ENCODE data around the gene IL5. TPM values are rescaled to one million over a fixed set of nuclear protein-coding genes. Genes with fewer than 3 reads are reported as not detected.
"Not testable (repeated sequence)": the region's sequence is repeated elsewhere in the genome, so short reads cannot be mapped to it uniquely, and the experiment has no call there.

Gene IL5
- total RNA-seq, 1 donor from 2014 or later, result not detected

DNA sequence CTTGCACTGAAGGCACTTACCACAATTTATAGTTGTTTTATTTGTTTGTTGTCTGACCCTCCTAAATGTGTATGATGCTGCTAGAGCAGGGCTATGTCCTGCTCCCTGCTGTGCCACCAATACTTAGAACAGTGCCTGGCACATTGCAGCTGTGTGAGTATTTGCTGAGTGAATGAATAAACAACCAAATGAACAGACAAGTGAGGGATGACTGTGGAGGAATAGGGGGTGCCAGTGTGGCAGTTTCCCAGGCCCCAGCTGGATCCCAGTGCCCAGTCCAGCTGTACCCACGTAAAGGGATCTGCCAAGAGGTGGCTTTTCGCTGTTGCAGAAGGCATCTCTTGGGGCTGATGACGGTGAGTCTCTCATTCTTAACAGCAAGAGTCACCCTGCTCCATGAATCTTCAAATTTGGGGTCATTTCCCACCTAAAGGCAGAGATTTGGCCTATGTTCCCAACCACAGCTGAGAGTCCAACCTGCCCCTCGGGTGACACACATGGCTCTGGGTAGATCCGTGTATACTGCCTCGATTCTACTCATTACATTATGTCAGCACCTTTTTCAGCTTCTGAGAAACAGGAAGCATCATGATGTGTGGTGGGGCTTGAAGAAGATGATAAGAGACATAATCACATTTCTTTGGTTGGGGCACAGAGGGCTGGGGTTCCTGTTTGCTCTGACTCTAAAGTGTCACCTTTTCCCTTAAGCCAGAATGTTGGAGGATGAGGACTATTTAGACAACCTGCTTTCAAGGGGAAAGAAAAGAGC, 14.3 kb downstream of the IL5 start:
- DNase-seq, result no peak

GRCh38 chr5:132528021-132528420, 15.3 kb downstream of the IL5 start:
- no peak for DNase-seq

DNA sequence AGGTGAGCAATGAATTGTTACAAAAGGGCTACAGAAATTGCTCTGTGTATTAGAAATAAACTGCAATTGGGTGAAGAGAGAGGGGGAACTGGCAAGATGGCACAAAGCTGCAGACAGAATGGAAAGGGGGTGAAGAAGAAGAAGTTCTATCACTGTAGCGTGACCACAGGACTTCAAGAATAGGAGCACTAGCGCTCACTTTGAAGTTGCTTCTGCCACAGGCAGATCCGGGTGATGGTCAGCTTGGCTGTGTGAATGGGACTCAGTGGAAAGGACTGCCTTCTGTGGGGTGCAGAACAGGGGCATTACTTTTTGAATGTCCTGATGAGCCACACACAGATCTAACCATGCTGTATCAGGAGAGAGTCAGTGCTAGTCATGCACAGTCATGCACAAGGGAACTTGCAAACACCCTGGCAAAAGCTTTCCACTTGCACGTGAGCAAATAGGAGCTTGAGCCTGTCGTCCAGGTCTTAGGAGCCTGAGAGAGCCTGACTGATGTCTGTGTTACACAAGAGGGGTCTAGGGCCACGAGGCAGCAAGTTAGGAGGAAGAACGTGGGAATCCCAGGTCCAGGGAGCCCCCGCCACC, 16.3 kb downstream of the IL5 start:
- no peak for DNase-seq

DNA sequence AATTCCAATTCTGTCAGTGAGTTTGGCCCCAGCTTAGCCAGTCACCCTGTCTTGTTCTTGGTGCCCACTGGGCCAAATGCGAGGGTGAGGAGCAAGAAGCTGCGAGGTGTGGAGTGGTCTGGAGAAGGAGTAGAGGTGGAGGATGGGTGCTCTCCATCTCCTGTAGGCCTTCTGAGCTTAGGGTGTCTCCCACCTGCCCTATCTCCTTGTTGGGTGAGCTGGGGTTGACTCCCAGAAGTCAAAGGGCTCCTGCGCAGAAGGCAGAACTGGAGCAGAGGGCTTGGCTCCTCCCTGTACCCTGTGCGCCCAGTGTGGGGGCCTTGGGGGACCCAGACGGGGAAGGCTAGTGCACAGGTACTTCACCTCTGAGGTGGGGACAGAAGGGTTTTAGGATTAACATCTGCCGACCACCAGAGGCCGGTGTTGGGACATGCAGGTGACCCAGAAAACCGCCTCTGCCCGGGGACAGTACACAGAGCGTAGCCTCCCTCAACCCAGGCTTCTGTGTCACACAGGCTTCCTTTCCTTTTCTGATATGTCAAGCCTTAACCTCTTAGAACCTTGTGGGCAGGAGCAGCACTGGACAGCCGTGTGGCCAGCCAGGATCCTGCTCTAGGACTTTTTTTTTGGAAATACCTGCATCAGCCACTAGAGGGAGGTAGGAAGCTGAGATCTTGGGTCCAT, 16.9 kb downstream of the IL5 start:
- DNase-seq, result no peak

GRCh38 chr5:132525299-132525724, 18.0 kb downstream of the IL5 start:
- no peak for DNase-seq

GRCh38 chr5:132524877-132525276, 18.4 kb downstream of the IL5 start:
- not testable (repeated sequence) for DNase-seq

DNA sequence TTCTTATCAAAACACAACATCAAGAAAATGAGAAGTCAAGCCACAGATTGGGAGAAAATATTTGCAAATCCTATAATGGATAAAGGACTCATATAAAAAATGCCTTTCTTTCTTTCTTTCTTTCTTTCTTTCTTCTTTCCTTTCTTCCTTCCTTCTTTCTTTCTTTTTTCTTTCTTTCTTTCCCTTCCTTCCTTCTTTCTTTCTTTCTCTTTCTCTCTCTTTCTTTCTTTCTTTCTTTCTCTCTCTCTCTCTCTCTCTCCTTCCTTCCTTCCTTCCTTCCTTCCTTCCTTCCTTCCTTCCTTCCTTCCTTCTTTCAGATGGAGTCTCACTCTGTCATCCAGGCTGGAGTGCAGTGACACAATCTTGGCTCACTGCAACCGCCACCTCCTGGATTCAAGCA, 21.3 kb downstream of the IL5 start:
- DNase-seq, result not testable (repeated sequence)

DNA sequence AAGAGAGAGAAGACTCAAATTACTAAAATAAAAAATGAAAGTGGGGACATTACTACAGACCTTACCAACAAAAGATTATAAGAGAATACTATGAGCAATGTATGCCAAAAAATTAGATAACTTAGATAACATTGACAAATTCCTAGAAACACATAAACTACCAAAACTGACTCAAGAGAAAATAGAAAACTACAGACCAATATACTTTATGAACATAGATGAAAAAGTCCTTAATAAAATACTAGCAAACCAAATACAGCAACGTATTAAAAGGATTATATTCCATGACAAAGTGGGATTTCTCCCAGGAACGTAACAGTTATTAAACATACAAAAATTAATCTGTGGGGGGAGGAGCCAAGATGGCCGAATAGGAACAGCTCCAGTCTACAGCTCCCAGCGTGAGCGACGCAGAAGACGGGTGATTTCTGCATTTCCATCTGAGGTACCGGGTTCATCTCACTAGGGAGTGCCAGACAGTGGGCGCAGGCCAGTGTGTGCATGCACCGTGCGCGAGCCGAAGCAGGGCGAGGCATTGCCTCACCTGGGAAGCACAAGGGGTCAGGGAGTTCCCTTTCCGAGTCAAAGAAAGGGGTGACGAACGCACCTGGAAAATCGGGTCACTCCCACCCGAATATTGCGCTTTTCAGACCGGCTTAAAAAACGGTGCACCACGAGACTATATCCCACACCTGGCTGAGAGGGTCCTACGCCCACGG, 29.5 kb downstream of the IL5 start:
- DNase-seq, result not testable (repeated sequence)

- no peak for DNase-seq
Observed at GRCh38 chr5:132510076-132510475, 33.2 kb downstream of the IL5 start.

GRCh38 chr5:132506094-132506692, 37.1 kb downstream of the IL5 start:
- DNase-seq, result no peak

- DNase-seq, result no peak
Observed at GRCh38 chr5:132505641-132506040, 37.7 kb downstream of the IL5 start.

DNA sequence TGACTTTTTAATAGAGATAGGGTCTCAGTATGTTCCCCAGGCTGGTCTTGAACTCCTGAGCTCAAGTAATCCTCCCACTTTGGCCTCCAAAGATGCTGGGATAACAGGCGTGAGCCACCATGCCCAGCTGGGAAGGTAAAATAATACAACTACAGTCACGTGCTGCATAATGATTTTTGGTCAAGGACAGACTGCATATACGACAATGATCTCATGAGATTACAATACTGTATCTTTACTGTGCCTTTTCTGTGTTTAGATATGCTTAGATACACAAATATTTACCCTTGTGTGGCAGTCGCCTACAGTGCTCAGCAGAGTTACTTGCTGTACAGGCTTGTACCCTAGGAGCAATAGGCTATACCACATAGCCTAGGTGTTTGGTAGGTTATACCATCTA, 38.6 kb downstream of the IL5 start:
- DNase-seq, result no peak

GRCh38 chr5:132503244-132503643, 40.1 kb downstream of the IL5 start:
- no peak for DNase-seq

- DNase-seq, result no peak
Observed at GRCh38 chr5:132501961-132502931, 41.1 kb downstream of the IL5 start.

- DNase-seq, result no peak
Observed at GRCh38 chr5:132501629-132501956, 41.7 kb downstream of the IL5 start.

GRCh38 chr5:132500931-132501628, 42.2 kb downstream of the IL5 start:
- DNase-seq, result peak; percentile 15

DNA sequence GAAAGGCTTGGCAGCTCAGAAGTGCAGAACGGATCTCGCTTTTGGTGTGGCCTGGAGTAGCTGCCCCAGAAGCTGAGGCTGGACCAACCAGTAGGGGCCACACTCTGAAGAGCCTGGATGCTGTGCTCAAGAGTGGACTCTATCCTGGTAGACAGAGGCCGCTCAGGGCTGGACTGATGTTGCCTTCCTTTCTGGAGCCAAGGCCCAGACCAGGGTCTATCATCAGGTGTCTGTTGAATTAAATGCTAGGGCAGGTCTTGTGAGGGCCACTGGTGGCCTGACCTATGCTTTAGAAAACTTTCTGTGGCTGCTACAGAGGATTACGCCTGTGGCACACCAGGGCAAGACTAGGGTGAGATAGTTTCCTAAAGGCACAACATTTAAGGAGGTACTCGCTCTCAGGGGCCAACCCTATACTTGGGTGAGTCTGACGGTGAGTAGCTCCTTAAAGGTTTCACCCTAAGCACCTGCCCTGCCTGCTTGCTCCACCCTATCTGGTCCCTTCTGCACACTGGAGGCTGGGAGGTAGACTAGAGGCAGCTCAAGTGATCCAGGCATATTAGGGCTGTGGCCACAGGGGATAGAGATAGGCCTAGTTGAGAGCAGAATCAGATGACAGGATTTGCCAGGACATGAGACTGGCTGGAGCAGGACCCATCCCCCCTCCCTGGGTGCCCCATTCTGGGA, 42.9 kb downstream of the IL5 start:
- DNase-seq, result no peak

- no peak for DNase-seq
Observed at GRCh38 chr5:132499440-132500243, 43.7 kb downstream of the IL5 start.

- DNase-seq, result no peak
Observed at GRCh38 chr5:132498686-132499271, 44.5 kb downstream of the IL5 start.
